Omental fat pad (tissue), 4 donors: ENCODE results near the gene CADM1. TPM values are rescaled to one million over a fixed set of nuclear protein-coding genes. Genes with fewer than 3 reads are reported as not detected.
"Not testable (repeated sequence)": the region's sequence is repeated elsewhere in the genome, so short reads cannot be mapped to it uniquely, and the experiment has no call there.

ENCODE experiments used
- ATAC-seq: fragments of 150-250 bp; one replicate; pipeline ENCODE4 v1.9.1; 2016; ENCODE audit warnings: mild to moderate bottlenecking, moderate library complexity; ENCODE audit not compliant: low FRiP score
- DNase-seq: peaks from one replicate; pipeline ENCODE4 v3.0.0-alpha.2; 2019; ENCODE audit warnings: low spot score
- CTCF ChIP-seq, 3 donors: fragments of 450-650 bp; IDR thresholded peaks; one replicate each; pipeline ENCODE4 v1.5.1; 2016 to 2017; ENCODE audit warnings: antibody characterized with exemption in 3 of 3, mild to moderate bottlenecking in 3 of 3, moderate library complexity in 2 of 3
- total RNA-seq, 4 donors: library from RNA; depleted of rRNA; stranded (reverse); fragments of >200 nt; gene quantifications; one replicate each; pipeline ENCODE4 v1.1.0, GENCODE V29; 2016

The CADM1 gene
- total RNA-seq, 4 donors from 2014 or later: 5.8 to 27.9 (median 14.9) TPM

GRCh38 chr11:115480611-115481010, 23.6 kb downstream of the CADM1 start:
- no peak for ATAC-seq
- TF ChIP-seq CTCF (IDR thresholded peaks at IDR 0.05): no peak
- DNase-seq: no peak

GRCh38 chr11:115477410-115477809, 26.8 kb downstream of the CADM1 start:
- TF ChIP-seq CTCF (IDR thresholded peaks at IDR 0.05): no peak
- no peak for DNase-seq
- no peak for ATAC-seq

GRCh38 chr11:115476463-115477286, 27.5 kb downstream of the CADM1 start:
- TF ChIP-seq CTCF (IDR thresholded peaks at IDR 0.05): no peak
- ATAC-seq (no peak), DNase-seq (no peak)

GRCh38 chr11:115475564-115475963, 28.7 kb downstream of the CADM1 start:
- DNase-seq (no peak), ATAC-seq (no peak)
- TF ChIP-seq CTCF (IDR thresholded peaks at IDR 0.05): no peak

- not testable (repeated sequence) for ATAC-seq, DNase-seq
These were observed 29.9 kb downstream of the CADM1 start for GRCh38 chr11:115474306-115474705.

- no peak for ATAC-seq
- TF ChIP-seq CTCF (IDR thresholded peaks at IDR 0.05): no peak
- no peak for DNase-seq
These were observed 31.0 kb downstream of the CADM1 start for GRCh38 chr11:115473167-115473566.

GRCh38 chr11:115471367-115471766, 32.8 kb downstream of the CADM1 start:
- DNase-seq: no peak
- TF ChIP-seq CTCF (IDR thresholded peaks at IDR 0.05): no peak
- no peak for ATAC-seq
